Mucosa of descending colon (tissue), 3 donors: ENCODE data around the gene BLTP3B. TPM values are rescaled to one million over a fixed set of nuclear protein-coding genes. Genes with fewer than 3 reads are reported as not detected.

ENCODE experiments used
- ATAC-seq: fragments of 200-7000 bp; cut with Tn5 transposase; one replicate; pipeline ENCODE4 v1.9.1; 2020; ENCODE audit warnings: mild to moderate bottlenecking, moderate library complexity
- DNase-seq, 3 donors: peaks; one replicate each; pipeline ENCODE4 v3.0.0-alpha.2; 2020
- H3K36me3 ChIP-seq: fragments of 200-600 bp; one replicate; pipeline ENCODE4 v1.8.0; 2021; ENCODE audit warnings: low read depth, mild to moderate bottlenecking
- H3K4me1 ChIP-seq: fragments of 200-600 bp; one replicate; pipeline ENCODE4 v1.8.0; 2021; ENCODE audit warnings: low read depth, mild to moderate bottlenecking
- H3K4me3 ChIP-seq: fragments of 200-600 bp; one replicate; pipeline ENCODE4 v1.8.0; 2021; ENCODE audit warnings: mild to moderate bottlenecking
- H3K9me3 ChIP-seq: fragments of 200-600 bp; one replicate; pipeline ENCODE4 v1.8.0; 2021; ENCODE audit warnings: mild to moderate bottlenecking
- intact Hi-C, 2 donors: fragments of 100-400 bp; cut with DNase I in 1 of 2; cut with micrococcal nuclease in 1 of 2; formaldehyde crosslinking; loops; one replicate each; pipeline versions ENCODE4 v1.11.0 to v1.11.1; 2022; cut with DNase I, micrococcal nuclease
- microRNA-seq: library from miRNA; unstranded; fragments of <30 nt; microRNA quantifications from one replicate; pipeline ENCODE4, GENCODE V29; 2019
- total RNA-seq, 3 donors: library from RNA; stranded (reverse); fragmentation: NEBNext Ultra II Directional in 2 of 3; extraction: Animal tissue kit (Norgen Biotek cat#: 25700) in 2 of 3; gene quantifications; one replicate each; pipeline versions ENCODE4 v1.2.1 to v1.2.4, GENCODE V29; 2021 to 2023
- TF ChIP-seq, protein P1 (sequence below): fragments of 200-600 bp; IDR thresholded peaks from one replicate; pipeline ENCODE4 v1.8.0; 2022; ENCODE audit warnings: antibody characterized with exemption, mild to moderate bottlenecking
- donor health status: DM: no; HTN: no; CAD: no; lungs with moderate emphysema.
- donor health status: DM: no; HTN: no; CAD: no.
- donor health status: DM: no; HTN: yes; CAD: no.

Gene BLTP3B
- total RNA-seq, 3 donors from 2014 or later: 20.6 to 29.7 (median 25.0) TPM

DNA sequence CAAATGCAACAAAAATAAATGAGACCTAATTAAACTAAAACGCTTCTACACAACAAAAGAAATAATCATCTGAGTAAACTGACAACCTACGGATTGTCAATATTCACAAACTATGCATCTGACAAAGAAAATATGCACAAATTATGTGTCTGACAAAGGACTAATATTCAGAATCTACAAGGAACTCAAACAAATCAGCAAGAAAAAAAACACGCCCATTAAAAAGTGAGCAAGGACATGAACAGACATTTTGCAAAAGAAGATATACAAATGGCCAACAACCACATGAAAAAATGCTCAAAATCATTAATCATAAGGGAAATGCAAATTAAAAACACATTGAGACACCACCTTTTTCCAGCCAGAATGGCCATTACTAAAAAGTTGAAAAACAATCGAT lies 37.0 kb downstream of the BLTP3B start:
- DNase-seq (no peak), ATAC-seq (no peak)
- Histone ChIP-seq H3K4me1 (no peaks in the 10 kb centered on the region), H3K9me3 (no peaks in the 10 kb centered on the region), H3K4me3 (no peak overlapping the region), H3K36me3 (no peaks in the 10 kb centered on the region)
- intact Hi-C loops: no loop called here
- TF ChIP-seq, protein P1, sequence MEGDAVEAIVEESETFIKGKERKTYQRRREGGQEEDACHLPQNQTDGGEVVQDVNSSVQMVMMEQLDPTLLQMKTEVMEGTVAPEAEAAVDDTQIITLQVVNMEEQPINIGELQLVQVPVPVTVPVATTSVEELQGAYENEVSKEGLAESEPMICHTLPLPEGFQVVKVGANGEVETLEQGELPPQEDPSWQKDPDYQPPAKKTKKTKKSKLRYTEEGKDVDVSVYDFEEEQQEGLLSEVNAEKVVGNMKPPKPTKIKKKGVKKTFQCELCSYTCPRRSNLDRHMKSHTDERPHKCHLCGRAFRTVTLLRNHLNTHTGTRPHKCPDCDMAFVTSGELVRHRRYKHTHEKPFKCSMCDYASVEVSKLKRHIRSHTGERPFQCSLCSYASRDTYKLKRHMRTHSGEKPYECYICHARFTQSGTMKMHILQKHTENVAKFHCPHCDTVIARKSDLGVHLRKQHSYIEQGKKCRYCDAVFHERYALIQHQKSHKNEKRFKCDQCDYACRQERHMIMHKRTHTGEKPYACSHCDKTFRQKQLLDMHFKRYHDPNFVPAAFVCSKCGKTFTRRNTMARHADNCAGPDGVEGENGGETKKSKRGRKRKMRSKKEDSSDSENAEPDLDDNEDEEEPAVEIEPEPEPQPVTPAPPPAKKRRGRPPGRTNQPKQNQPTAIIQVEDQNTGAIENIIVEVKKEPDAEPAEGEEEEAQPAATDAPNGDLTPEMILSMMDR: no peak

DNA sequence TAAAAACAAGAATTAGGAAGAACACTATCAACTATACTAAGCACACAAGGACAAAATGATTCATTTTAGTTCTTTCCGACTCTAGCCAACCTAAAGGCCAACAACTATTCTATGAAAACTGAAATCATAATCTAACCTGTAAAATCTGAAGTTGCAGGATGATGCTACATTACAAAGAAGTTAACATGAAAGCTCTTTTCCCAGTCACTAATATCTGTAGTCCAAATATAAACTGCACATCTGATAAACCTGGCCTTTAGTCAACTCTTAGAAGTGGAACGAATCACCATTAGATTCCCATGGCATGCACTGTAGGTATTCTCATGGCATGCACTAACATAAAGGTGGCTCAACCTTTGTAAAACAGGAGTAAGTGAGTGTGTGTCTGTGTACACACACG lies 41.7 kb downstream of the BLTP3B start:
- ATAC-seq: no peak

More for the DNA sequence above, 41.7 kb downstream of the BLTP3B start:
- Histone ChIP-seq H3K4me1 (no peaks in the 10 kb centered on the region), H3K9me3 (no peaks in the 10 kb centered on the region), H3K36me3 (no peaks in the 10 kb centered on the region), H3K4me3 (no peak overlapping the region)
- intact Hi-C loops: no loop called here
- DNase-seq: no peak
- TF ChIP-seq, protein P1: no peak

Small RNA genes within 50 kb of the gene (microRNA-seq; reads per million reads assigned to microRNA genes)
- gene MIR1827: not detected

Other genes with a start within 250 kb of the BLTP3B start
- gene ANKS1B, start 157.9 kb downstream of the BLTP3B start, total RNA-seq: 10 to 100 TPM in 1 of 3 donors, 1 to 10 TPM in 2; 1.1 to 22.2 (median 2.3) TPM
- gene ACTR6, start 57.9 kb upstream of the BLTP3B start, total RNA-seq: 10 to 100 TPM; 20.4 to 26.5 (median 21.4) TPM
- 1 to 10 TPM; 1.1 to 2.5 (median 2.1) TPM for gene DEPDC4, start 124.2 kb upstream of the BLTP3B start, total RNA-seq
- gene SCYL2, start 124.3 kb upstream of the BLTP3B start, total RNA-seq: 10 to 100 TPM; 56.8 to 64.6 (median 63.4) TPM
- 1 to 10 TPM; 2.6 to 3.0 (median 2.7) TPM for gene SLC17A8, start 214.2 kb upstream of the BLTP3B start, total RNA-seq